Breast epithelium (tissue), 4 donors: ENCODE data around the gene SLC37A4. TPM values are rescaled to one million over a fixed set of nuclear protein-coding genes. Genes with fewer than 3 reads are reported as not detected.

Experiments
- DNase-seq, 2 donors: peaks; one replicate each; pipeline ENCODE4 v3.0.0-alpha.2; 2019; ENCODE audit warnings: low spot score in 2 of 2
- H3K27ac ChIP-seq, 2 donors: fragments of 200-600 bp; sonication (generic) in 1 of 2; one replicate each; pipeline ENCODE4 v1.5.1; 2016 to 2019; ENCODE audit warnings: mild to moderate bottlenecking in 1 of 2
- H3K27me3 ChIP-seq, 2 donors: fragments of 200-600 bp; sonication (generic) in 1 of 2; one replicate each; pipeline versions ENCODE4 v1.5.1 to v1.6.0; 2017 to 2019; ENCODE audit warnings: control low read depth in 1 of 2, mild to moderate bottlenecking in 1 of 2
- H3K36me3 ChIP-seq: fragments of 200-600 bp; one replicate; pipeline ENCODE4 v1.5.1; 2019
- H3K4me1 ChIP-seq, 2 donors: fragments of 200-600 bp; sonication (generic); one replicate each; pipeline ENCODE4 v1.5.1; 2016 to 2019; ENCODE audit warnings: control low read depth in 1 of 2
- H3K4me3 ChIP-seq, 3 donors: fragments of 200-600 bp; sonication (generic); 1 replicate in 2 of 3; 2 replicates in 1 of 3; pipeline ENCODE4 v1.5.1; 2016 to 2019; ENCODE audit warnings: mild to moderate bottlenecking in 3 of 3, moderate library complexity in 2 of 3
- H3K9me3 ChIP-seq, 2 donors: fragments of 200-600 bp; sonication (generic) in 1 of 2; one replicate each; pipeline ENCODE4 v1.5.1; 2016 to 2019; ENCODE audit warnings: control low read depth in 1 of 2
- CTCF ChIP-seq, 3 donors: fragments of 450-650 bp; IDR thresholded peaks; one replicate each; pipeline ENCODE4 v1.5.1; 2016 to 2017; ENCODE audit warnings: antibody characterized with exemption in 3 of 3, mild to moderate bottlenecking in 3 of 3, moderate library complexity in 3 of 3
- POLR2A ChIP-seq: fragments of 450-650 bp; IDR thresholded peaks from one replicate; pipeline ENCODE4 v1.6.1; 2016; ENCODE audit warnings: antibody characterized with exemption, mild to moderate bottlenecking, moderate library complexity
- POLR2AphosphoS5 ChIP-seq, 3 donors: sonication (generic); formaldehyde crosslinking; IDR thresholded peaks; one replicate each; pipeline ENCODE4 v1.6.1; 2017; ENCODE audit warnings: antibody characterized with exemption in 3 of 3
- intact Hi-C: fragments of 100-400 bp; cut with DNase I; formaldehyde crosslinking; loops from one replicate; pipeline ENCODE4 v1.15.1; 2023; ENCODE audit warnings: low total_unique reads
- total RNA-seq, 3 donors: library from RNA; depleted of rRNA; stranded (reverse); fragments of >200 nt; gene quantifications; one replicate each; pipeline ENCODE4 v1.1.0, GENCODE V29; 2016

Gene SLC37A4
- total RNA-seq, 3 donors from 2014 or later = 21.8 to 25.9 (median 25.3) TPM

GRCh38 chr11:118979434-118979833 is 51.2 kb downstream of the SLC37A4 start:
- no peak for TF ChIP-seq CTCF (IDR thresholded peaks at IDR 0.05)
- TF ChIP-seq POLR2AphosphoS5 (IDR thresholded peaks at IDR 0.05) = no peak
- TF ChIP-seq POLR2A = no peak

GRCh38 chr11:118975771-118976709 is 54.6 kb downstream of the SLC37A4 start:
- H3K27ac ChIP-seq = no peak overlapping the region
- H3K4me3 ChIP-seq = no peak overlapping the region
- no peaks in the 10 kb centered on the region for H3K36me3 ChIP-seq
- no peak for DNase-seq
- intact Hi-C loops = no loop called here
- H3K9me3 ChIP-seq = no peaks in the 10 kb centered on the region
- H3K4me1 ChIP-seq = no peaks in the 10 kb centered on the region
- no peaks in the 10 kb centered on the region for H3K27me3 ChIP-seq
- TF ChIP-seq CTCF (IDR thresholded peaks at IDR 0.05) (no peak), POLR2A (no peak), POLR2AphosphoS5 (IDR thresholded peaks at IDR 0.05) (no peak)

More at GRCh38 chr11:118979434-118979833, 51.2 kb downstream of the SLC37A4 start:
- no peak overlapping the region for H3K27ac ChIP-seq
- H3K4me3 ChIP-seq = no peak overlapping the region
- no peak for DNase-seq
- H3K36me3 ChIP-seq = no peaks in the 10 kb centered on the region
- no peaks in the 10 kb centered on the region for H3K27me3 ChIP-seq
- H3K4me1 ChIP-seq = no peaks in the 10 kb centered on the region
- intact Hi-C loops = no loop called here
- H3K9me3 ChIP-seq = no peaks in the 10 kb centered on the region

Other genes with a start within 250 kb of the SLC37A4 start
- gene DDX6, start 239.7 kb downstream of the SLC37A4 start, total RNA-seq = 100 to 1,000 TPM in 2 of 3 donors, 10 to 100 TPM in 1; 82.6 to 136 (median 125) TPM
- not detected for gene CXCR5, start 147.0 kb downstream of the SLC37A4 start, total RNA-seq
- 10 to 100 TPM; 13.2 to 15.4 (median 13.3) TPM for gene BCL9L, start 105.0 kb downstream of the SLC37A4 start, total RNA-seq
- not detected for gene UPK2, start 74.6 kb downstream of the SLC37A4 start, total RNA-seq
- not detected for gene FOXR1, start 59.1 kb downstream of the SLC37A4 start, total RNA-seq
- gene CENATAC, start 32.7 kb downstream of the SLC37A4 start, total RNA-seq = 10 to 100 TPM; 42.9 to 75.4 (median 71.1) TPM
- 1,000 to 10,000 TPM; 1,984 to 3,403 (median 2,926) TPM for gene RPS25, start 12.5 kb downstream of the SLC37A4 start, total RNA-seq
- gene TRAPPC4, start 12.1 kb downstream of the SLC37A4 start, total RNA-seq = 10 to 100 TPM; 52.6 to 63.7 (median 60.0) TPM
- 10 to 100 TPM; 37.0 to 73.7 (median 57.5) TPM for gene HYOU1, start 26.3 kb upstream of the SLC37A4 start, total RNA-seq
- 10 to 100 TPM; 38.0 to 53.9 (median 46.6) TPM for gene VPS11, start 36.9 kb upstream of the SLC37A4 start, total RNA-seq
- gene HMBS, start 54.0 kb upstream of the SLC37A4 start, total RNA-seq = 10 to 100 TPM in 1 of 3 donors, 1 to 10 TPM in 2; 5.6 to 21.6 (median 8.9) TPM
- gene DPAGT1, start 71.0 kb upstream of the SLC37A4 start, total RNA-seq = 10 to 100 TPM; 18.4 to 32.5 (median 27.2) TPM
- gene C2CD2L, start 76.5 kb upstream of the SLC37A4 start, total RNA-seq = 1 to 10 TPM; 5.1 to 6.9 (median 6.3) TPM
- gene HINFP, start 90.7 kb upstream of the SLC37A4 start, total RNA-seq = 10 to 100 TPM; 17.9 to 29.6 (median 29.2) TPM
- under 1 TPM in 1 of 3 donors, not detected in 2; 0.16 TPM for gene ABCG4, start 118.2 kb upstream of the SLC37A4 start, total RNA-seq
- 10 to 100 TPM; 11.5 to 16.1 (median 13.3) TPM for gene NLRX1, start 137.8 kb upstream of the SLC37A4 start, total RNA-seq
- gene NHERF4, start 154.6 kb upstream of the SLC37A4 start, total RNA-seq = 1 to 10 TPM in 2 of 3 donors, under 1 TPM in 1; 0.32 to 2.6 (median 1.2) TPM
- gene CBL, start 175.5 kb upstream of the SLC37A4 start, total RNA-seq = 10 to 100 TPM; 13.1 to 17.0 (median 14.3) TPM